GM23338 (cell line): ENCODE data around the gene C17orf50. TPM values are rescaled to one million over a fixed set of nuclear protein-coding genes. Genes with fewer than 3 reads are reported as not detected.

Source experiments
- ATAC-seq: fragments of 200-7000 bp; cut with Tn5 transposase; 3 replicates; pipeline ENCODE4 v1.9.1; 2020
- DNase-seq: peaks from one replicate; pipeline ENCODE4 v3.0.0-alpha.2; 2015; ENCODE audit warnings: low spot score
- H2AFZ ChIP-seq: fragments of 200-600 bp; sonication (generic); 2 replicates; pipeline ENCODE4 v1.8.0; 2016; ENCODE audit warnings: antibody characterized with exemption, mild to moderate bottlenecking, moderate library complexity
- H3F3A ChIP-seq: fragments of 200-600 bp; sonication (generic); replicated peaks from 2 replicates; pipeline ENCODE4 v1.8.0; 2017; ENCODE audit warnings: antibody characterized with exemption, mixed run types, low read depth
- H3K27ac ChIP-seq: fragments of 200-600 bp; sonication (generic); 2 replicates; pipeline ENCODE4 v1.6.1; 2016; ENCODE audit warnings: low read depth
- H3K27me3 ChIP-seq: fragments of 200-600 bp; sonication (generic); 2 replicates; pipeline ENCODE4 v1.8.0; 2016; ENCODE audit warnings: mild to moderate bottlenecking, mixed run types, moderate library complexity; ENCODE audit not compliant: insufficient read depth
- H3K36me3 ChIP-seq: fragments of 200-600 bp; sonication (generic); 2 replicates; pipeline ENCODE4 v1.8.0; 2016; ENCODE audit warnings: mild to moderate bottlenecking; ENCODE audit not compliant: insufficient read depth
- H3K4me1 ChIP-seq: fragments of 200-600 bp; sonication (generic); 2 replicates; pipeline ENCODE4 v1.8.0; 2016; ENCODE audit warnings: mild to moderate bottlenecking, moderate library complexity; ENCODE audit not compliant: insufficient read depth
- H3K4me2 ChIP-seq: fragments of 200-600 bp; sonication (generic); 2 replicates; pipeline ENCODE4 v1.7.1; 2017; ENCODE audit warnings: mixed run types
- H3K4me3 ChIP-seq: fragments of 200-600 bp; sonication (generic); 2 replicates; pipeline ENCODE4 v1.6.1; 2016; ENCODE audit warnings: mixed run types
- H3K79me2 ChIP-seq: fragments of 200-600 bp; sonication (generic); replicated peaks from 2 replicates; pipeline ENCODE4 v1.8.0; 2017; ENCODE audit warnings: mild to moderate bottlenecking; ENCODE audit not compliant: insufficient read depth
- H3K9me2 ChIP-seq: fragments of 200-600 bp; sonication (generic); 2 replicates; pipeline ENCODE4 v1.8.0; 2017; ENCODE audit not compliant: insufficient read depth
- H4K20me1 ChIP-seq: fragments of 200-600 bp; sonication (generic); replicated peaks from 2 replicates; pipeline ENCODE4 v1.8.0; 2017; ENCODE audit warnings: mild to moderate bottlenecking; ENCODE audit not compliant: insufficient read depth
- H3K27ac Mint-ChIP-seq: 2 replicates; pipeline ENCODE4 v1.8.0; 2020; ENCODE audit warnings: inconsistent platforms, mild to moderate bottlenecking, moderate library complexity, mixed read lengths
- H3K27me3 Mint-ChIP-seq: 3 replicates; pipeline ENCODE4 v1.8.0; 2022; ENCODE audit warnings: low read depth, mild to moderate bottlenecking, moderate library complexity, mixed read lengths, inconsistent platforms; ENCODE audit not compliant: insufficient read depth, poor library complexity
- H3K36me3 Mint-ChIP-seq: 3 replicates; pipeline ENCODE4 v1.8.0; 2021; ENCODE audit warnings: low read depth, mild to moderate bottlenecking, inconsistent platforms, moderate library complexity, mixed read lengths
- H3K4me1 Mint-ChIP-seq: 3 replicates; pipeline ENCODE4 v1.8.0; 2020; ENCODE audit warnings: mild to moderate bottlenecking, inconsistent platforms, mixed read lengths
- H3K4me3 Mint-ChIP-seq: 3 replicates; pipeline ENCODE4 v1.8.0; 2021; ENCODE audit warnings: moderate library complexity, mild to moderate bottlenecking, inconsistent platforms, mixed read lengths
- H3K9me3 Mint-ChIP-seq: 3 replicates; pipeline ENCODE4 v1.8.0; 2020; ENCODE audit warnings: moderate library complexity, mild to moderate bottlenecking, inconsistent platforms, mixed read lengths
- JUNB ChIP-seq: IDR thresholded peaks from one replicate; pipeline ENCODE4 v1.6.1; 2016; ENCODE audit warnings: antibody characterized with exemption; ENCODE audit not compliant: unreplicated experiment
- ZNF114 ChIP-seq: fragments of 250-450 bp; sonication (Bioruptor Pico); IDR thresholded peaks from 2 replicates; pipeline ENCODE4 v1.5.0; 2020; ENCODE audit warnings: mild to moderate bottlenecking, moderate library complexity
- long read RNA-seq: library from polyadenylated mRNA; unstranded; transcript quantifications from one replicate; pipeline ENCODE4 v2.0.0, GENCODE V29; 2020; ENCODE audit not compliant: unreplicated experiment
- polyA plus RNA-seq: library from polyadenylated mRNA; unstranded; fragments of >200 nt; fragmentation: Nextera tagmentation; extraction: Ambion mirVana; gene quantifications from 2 replicates; pipeline ENCODE4 v1.2.1, GENCODE V29; 2016
- total RNA-seq: library from RNA; depleted of rRNA; stranded (reverse); fragments of >200 nt; shearing (Covaris generic); gene quantifications from 2 replicates; pipeline ENCODE4 v1.2.3, GENCODE V29; 2014; rRNA removed
- TF ChIP-seq, protein P1 (sequence below), 2 experiments: fragments of 200-600 bp in 1 of 2; sonication (generic) in 1 of 2; conservative IDR thresholded peaks; 2 replicates each; pipeline versions ENCODE4 v1.5.1 to v1.6.1; 2016 to 2017; ENCODE audit warnings: antibody characterized with exemption in 2 of 2, low read depth in 2 of 2, mild to moderate bottlenecking in 2 of 2, moderate library complexity in 1 of 2
- TF ChIP-seq, protein P2 (sequence below): IDR thresholded peaks from one replicate; pipeline ENCODE4 v1.6.1; 2018; ENCODE audit warnings: antibody characterized with exemption; ENCODE audit not compliant: unreplicated experiment
- TF ChIP-seq, protein P3 (sequence below): fragments of 250-450 bp; sonication (Bioruptor Pico); IDR thresholded peaks from 2 replicates; pipeline ENCODE4 v1.5.0; 2020; ENCODE audit warnings: mild to moderate bottlenecking, moderate library complexity
- TF ChIP-seq, protein P4 (sequence below): IDR thresholded peaks from 2 replicates; pipeline ENCODE4 v1.6.1; 2016; ENCODE audit warnings: antibody characterized with exemption

Gene C17orf50
- total RNA-seq (1.6 TPM in 1 of 2 replicates, not detected in the other), polyA plus RNA-seq (0.37 and 0.74 TPM in 2 replicates)
- long read RNA-seq, partial matches to known transcripts: 0 of 1 reads
- long read RNA-seq, other reads (novel, unspliced or antisense): 1 of 1 reads

DNA sequence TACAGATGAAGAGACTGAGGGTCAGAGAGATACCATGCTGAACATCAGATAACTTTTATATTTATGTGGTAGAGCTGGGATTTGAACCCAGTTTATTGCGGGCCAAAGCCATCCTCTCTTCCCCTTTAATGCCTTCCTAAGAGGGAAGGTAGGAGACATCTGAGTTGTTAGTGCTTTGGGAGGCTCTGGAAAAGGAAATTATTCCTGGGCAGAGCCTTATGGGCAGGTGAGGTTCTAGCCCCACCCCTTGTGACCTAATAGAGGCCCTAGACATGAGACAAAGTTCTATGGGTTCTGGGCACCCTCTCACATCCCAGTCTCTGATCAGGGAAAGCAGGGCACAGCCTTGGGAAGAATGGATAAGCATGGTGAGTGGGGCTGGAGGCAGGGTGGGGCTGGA lies at the start of gene C17orf50:
TSS of gene C17orf50 (plus strand) at position 301 of the 400 bp plus-strand sequence. CDS start at position 356, 55 bp downstream.
- ATAC-seq: no peak
- H3K27me3 ChIP-seq: no peaks in the 10 kb centered on the region
- no peak within 1 kb of the TSS for H3K27ac Mint-ChIP-seq
- H3K4me3 Mint-ChIP-seq: no peak within 1 kb of the TSS
- H3K4me3 ChIP-seq: no peak within 1 kb of the TSS
- H3K4me2 ChIP-seq: no peak within 1 kb of the TSS
- H3K79me2 ChIP-seq: no peaks in the 10 kb centered on the region
- no peaks in the 10 kb centered on the region for H3K36me3 ChIP-seq
- H3K27ac ChIP-seq: no peak within 1 kb of the TSS
- TF ChIP-seq, protein P1, sequence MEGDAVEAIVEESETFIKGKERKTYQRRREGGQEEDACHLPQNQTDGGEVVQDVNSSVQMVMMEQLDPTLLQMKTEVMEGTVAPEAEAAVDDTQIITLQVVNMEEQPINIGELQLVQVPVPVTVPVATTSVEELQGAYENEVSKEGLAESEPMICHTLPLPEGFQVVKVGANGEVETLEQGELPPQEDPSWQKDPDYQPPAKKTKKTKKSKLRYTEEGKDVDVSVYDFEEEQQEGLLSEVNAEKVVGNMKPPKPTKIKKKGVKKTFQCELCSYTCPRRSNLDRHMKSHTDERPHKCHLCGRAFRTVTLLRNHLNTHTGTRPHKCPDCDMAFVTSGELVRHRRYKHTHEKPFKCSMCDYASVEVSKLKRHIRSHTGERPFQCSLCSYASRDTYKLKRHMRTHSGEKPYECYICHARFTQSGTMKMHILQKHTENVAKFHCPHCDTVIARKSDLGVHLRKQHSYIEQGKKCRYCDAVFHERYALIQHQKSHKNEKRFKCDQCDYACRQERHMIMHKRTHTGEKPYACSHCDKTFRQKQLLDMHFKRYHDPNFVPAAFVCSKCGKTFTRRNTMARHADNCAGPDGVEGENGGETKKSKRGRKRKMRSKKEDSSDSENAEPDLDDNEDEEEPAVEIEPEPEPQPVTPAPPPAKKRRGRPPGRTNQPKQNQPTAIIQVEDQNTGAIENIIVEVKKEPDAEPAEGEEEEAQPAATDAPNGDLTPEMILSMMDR (conservative IDR thresholded peaks at IDR 0.05; ENCODE audit: low read depth in 2 of 2): no peak
- TF ChIP-seq, protein P2, sequence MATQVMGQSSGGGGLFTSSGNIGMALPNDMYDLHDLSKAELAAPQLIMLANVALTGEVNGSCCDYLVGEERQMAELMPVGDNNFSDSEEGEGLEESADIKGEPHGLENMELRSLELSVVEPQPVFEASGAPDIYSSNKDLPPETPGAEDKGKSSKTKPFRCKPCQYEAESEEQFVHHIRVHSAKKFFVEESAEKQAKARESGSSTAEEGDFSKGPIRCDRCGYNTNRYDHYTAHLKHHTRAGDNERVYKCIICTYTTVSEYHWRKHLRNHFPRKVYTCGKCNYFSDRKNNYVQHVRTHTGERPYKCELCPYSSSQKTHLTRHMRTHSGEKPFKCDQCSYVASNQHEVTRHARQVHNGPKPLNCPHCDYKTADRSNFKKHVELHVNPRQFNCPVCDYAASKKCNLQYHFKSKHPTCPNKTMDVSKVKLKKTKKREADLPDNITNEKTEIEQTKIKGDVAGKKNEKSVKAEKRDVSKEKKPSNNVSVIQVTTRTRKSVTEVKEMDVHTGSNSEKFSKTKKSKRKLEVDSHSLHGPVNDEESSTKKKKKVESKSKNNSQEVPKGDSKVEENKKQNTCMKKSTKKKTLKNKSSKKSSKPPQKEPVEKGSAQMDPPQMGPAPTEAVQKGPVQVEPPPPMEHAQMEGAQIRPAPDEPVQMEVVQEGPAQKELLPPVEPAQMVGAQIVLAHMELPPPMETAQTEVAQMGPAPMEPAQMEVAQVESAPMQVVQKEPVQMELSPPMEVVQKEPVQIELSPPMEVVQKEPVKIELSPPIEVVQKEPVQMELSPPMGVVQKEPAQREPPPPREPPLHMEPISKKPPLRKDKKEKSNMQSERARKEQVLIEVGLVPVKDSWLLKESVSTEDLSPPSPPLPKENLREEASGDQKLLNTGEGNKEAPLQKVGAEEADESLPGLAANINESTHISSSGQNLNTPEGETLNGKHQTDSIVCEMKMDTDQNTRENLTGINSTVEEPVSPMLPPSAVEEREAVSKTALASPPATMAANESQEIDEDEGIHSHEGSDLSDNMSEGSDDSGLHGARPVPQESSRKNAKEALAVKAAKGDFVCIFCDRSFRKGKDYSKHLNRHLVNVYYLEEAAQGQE: no peak
- TF ChIP-seq ZNF114 (CRISPR knock-in tag) (no peak), JUNB (no peak)
- TF ChIP-seq, protein P3, sequence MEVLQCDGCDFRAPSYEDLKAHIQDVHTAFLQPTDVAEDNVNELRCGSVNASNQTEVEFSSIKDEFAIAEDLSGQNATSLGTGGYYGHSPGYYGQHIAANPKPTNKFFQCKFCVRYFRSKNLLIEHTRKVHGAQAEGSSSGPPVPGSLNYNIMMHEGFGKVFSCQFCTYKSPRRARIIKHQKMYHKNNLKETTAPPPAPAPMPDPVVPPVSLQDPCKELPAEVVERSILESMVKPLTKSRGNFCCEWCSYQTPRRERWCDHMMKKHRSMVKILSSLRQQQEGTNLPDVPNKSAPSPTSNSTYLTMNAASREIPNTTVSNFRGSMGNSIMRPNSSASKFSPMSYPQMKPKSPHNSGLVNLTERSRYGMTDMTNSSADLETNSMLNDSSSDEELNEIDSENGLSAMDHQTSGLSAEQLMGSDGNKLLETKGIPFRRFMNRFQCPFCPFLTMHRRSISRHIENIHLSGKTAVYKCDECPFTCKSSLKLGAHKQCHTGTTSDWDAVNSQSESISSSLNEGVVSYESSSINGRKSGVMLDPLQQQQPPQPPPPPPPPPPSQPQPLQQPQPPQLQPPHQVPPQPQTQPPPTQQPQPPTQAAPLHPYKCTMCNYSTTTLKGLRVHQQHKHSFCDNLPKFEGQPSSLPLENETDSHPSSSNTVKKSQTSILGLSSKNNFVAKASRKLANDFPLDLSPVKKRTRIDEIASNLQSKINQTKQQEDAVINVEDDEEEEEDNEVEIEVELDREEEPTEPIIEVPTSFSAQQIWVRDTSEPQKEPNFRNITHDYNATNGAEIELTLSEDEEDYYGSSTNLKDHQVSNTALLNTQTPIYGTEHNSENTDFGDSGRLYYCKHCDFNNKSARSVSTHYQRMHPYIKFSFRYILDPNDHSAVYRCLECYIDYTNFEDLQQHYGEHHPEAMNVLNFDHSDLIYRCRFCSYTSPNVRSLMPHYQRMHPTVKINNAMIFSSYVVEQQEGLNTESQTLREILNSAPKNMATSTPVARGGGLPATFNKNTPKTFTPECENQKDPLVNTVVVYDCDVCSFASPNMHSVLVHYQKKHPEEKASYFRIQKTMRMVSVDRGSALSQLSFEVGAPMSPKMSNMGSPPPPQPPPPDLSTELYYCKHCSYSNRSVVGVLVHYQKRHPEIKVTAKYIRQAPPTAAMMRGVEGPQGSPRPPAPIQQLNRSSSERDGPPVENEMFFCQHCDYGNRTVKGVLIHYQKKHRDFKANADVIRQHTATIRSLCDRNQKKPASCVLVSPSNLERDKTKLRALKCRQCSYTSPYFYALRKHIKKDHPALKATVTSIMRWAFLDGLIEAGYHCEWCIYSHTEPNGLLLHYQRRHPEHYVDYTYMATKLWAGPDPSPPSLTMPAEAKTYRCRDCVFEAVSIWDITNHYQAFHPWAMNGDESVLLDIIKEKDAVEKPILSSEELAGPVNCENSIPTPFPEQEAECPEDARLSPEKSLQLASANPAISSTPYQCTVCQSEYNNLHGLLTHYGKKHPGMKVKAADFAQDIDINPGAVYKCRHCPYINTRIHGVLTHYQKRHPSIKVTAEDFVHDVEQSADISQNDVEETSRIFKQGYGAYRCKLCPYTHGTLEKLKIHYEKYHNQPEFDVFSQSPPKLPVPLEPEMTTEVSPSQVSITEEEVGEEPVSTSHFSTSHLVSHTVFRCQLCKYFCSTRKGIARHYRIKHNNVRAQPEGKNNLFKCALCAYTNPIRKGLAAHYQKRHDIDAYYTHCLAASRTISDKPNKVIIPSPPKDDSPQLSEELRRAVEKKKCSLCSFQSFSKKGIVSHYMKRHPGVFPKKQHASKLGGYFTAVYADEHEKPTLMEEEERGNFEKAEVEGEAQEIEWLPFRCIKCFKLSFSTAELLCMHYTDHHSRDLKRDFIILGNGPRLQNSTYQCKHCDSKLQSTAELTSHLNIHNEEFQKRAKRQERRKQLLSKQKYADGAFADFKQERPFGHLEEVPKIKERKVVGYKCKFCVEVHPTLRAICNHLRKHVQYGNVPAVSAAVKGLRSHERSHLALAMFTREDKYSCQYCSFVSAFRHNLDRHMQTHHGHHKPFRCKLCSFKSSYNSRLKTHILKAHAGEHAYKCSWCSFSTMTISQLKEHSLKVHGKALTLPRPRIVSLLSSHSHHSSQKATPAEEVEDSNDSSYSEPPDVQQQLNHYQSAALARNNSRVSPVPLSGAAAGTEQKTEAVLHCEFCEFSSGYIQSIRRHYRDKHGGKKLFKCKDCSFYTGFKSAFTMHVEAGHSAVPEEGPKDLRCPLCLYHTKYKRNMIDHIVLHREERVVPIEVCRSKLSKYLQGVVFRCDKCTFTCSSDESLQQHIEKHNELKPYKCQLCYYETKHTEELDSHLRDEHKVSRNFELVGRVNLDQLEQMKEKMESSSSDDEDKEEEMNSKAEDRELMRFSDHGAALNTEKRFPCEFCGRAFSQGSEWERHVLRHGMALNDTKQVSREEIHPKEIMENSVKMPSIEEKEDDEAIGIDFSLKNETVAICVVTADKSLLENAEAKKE (CRISPR knock-in tag): no peak
- TF ChIP-seq, protein P4, sequence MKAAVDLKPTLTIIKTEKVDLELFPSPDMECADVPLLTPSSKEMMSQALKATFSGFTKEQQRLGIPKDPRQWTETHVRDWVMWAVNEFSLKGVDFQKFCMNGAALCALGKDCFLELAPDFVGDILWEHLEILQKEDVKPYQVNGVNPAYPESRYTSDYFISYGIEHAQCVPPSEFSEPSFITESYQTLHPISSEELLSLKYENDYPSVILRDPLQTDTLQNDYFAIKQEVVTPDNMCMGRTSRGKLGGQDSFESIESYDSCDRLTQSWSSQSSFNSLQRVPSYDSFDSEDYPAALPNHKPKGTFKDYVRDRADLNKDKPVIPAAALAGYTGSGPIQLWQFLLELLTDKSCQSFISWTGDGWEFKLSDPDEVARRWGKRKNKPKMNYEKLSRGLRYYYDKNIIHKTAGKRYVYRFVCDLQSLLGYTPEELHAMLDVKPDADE: no peak
- peaks cover 4% of the 10 kb centered on the region; the same call in 1 of the 2 replicates for H3F3A ChIP-seq
- no peaks in the 10 kb centered on the region for H3K9me2 ChIP-seq
- no peaks in the 10 kb centered on the region for H3K36me3 Mint-ChIP-seq
- no peak for DNase-seq
- peaks cover 6% of the 10 kb centered on the region; the same call in 1 of the 2 replicates for H3K4me1 ChIP-seq
- H4K20me1 ChIP-seq: no peaks in the 10 kb centered on the region
- H3K9me3 Mint-ChIP-seq: no peaks in the 10 kb centered on the region; the same call in 1 of the 3 replicates
- H3K4me1 Mint-ChIP-seq: peaks cover 11% of the 10 kb centered on the region
- H2AFZ ChIP-seq: no peak within 1 kb of the TSS
- H3K27me3 Mint-ChIP-seq: peaks cover 5% of the 10 kb centered on the region
